Activated CD8-positive, alpha-beta memory T cell treated with anti-CD3 and anti-CD28 coated beads for 1 hour (primary cell): ENCODE results near the gene SNRNP35.
A peak's percentile ranks its signal among the peaks of the same experiment; 100 is the strongest.
"Not testable (repeated sequence)": the region's sequence is repeated elsewhere in the genome, so short reads cannot be mapped to it uniquely, and the experiment has no call there.

Experiments
- DNase-seq, 2 donors: peaks; one replicate each; pipeline ENCODE4 v3.0.0-alpha.2; 2020; ENCODE audit warnings: low read depth in 1 of 2; ENCODE audit errors: extremely low read depth in 1 of 2

The SNRNP35 gene, protein sequence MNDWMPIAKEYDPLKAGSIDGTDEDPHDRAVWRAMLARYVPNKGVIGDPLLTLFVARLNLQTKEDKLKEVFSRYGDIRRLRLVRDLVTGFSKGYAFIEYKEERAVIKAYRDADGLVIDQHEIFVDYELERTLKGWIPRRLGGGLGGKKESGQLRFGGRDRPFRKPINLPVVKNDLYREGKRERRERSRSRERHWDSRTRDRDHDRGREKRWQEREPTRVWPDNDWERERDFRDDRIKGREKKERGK

DNA sequence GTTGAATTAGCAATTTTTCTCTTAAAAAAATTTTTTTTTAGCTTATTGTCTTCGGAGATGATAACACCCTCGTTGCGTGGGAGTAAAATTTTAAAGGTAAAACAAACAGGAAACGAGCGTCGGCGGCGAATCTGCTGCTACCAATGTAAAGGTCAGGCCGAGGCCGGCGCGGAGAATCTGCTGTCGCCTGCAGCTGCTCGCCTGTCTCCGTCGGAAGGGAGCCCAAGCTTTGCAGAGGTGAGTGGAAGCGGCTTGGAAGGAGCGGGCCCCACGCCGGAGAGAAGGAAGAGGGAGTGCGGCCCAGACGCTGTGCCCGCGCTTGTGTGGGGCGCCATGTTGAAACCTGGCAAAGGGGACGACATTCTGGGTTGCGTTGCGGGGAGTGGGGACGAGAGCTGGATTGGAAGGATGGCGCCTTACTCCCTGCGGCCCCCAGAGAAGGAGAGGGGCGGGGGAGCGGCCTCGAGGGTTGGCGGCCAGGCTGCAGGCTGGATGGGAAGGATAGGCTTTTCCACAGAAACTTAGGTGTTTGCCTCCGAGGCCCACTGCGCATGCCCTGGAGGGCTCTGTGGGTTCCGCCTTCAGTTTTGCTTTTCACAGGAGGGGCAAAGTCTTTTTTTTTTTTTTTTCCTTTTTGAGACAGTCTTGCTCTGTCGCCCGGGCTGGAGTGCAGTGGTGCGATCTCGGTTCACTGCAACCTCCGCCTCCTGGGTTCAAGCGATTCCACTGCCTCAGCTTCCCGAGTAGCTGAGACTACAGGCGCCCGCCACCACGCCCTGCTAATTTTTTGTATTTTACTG lies at the start of gene SNRNP35:
SNRNP35 (plus strand) TSS at position 160 of the 800 bp plus-strand sequence. CDS start 7,402 bp downstream, outside the sequence.
- DNase-seq: peak; percentile 66 to 75

DNA sequence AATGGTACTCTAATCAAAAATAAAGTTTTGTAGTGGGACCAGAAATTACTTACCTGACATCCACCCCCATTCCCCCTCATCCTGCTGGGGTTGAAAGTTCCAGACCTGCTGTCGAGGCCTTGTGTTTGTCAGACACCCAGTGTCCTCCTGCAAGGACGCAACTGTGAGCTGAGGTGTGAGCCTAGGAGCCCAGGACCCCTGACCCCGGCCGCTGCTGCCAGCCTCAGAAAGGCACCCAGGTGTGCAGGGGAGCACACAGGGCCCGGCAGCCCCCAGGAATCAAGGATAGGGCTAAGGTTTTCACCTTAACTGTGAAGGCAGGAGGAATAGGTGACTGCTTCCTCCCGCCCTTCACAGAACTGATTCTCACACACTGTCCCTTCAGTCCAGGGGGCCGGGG lies 49.3 kb upstream of the SNRNP35 start:
- DNase-seq: not testable (repeated sequence)

DNA sequence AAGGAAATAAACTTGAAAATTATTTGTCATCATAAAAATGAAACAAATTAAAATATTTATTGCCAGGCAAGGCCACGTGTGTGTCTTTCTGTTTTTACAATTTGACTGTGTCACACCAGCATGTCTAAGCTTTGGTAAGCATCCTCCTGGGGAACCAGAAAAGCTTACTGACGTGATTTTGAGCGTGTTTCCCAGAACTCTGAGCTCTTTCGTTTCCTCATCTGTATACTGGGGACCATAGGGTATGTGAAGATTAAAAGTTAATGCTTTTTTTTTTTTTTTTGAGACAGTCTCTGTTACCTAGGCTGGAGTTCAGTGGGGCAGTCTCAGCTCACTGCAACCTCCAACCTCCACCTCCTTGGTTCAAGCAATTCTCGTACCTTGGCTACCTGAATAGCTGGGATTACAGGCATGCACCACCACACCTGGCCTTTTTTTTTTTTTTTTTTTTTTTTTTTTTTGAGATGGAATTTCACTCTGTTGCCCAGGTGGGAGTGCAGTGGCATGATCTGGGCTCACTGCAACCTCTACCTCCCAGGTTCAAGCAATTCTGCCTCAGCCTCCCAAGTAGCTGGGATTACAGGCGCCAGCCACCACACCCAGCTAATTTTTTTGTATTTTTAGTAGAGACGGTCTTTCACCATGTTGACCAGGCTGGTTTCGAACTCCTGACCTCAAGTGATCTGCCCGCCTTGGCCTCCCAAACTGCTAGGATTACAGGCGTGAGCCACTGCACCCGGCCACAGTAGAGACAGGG lies 48.5 kb upstream of the SNRNP35 start:
- not testable (repeated sequence) for DNase-seq

DNA sequence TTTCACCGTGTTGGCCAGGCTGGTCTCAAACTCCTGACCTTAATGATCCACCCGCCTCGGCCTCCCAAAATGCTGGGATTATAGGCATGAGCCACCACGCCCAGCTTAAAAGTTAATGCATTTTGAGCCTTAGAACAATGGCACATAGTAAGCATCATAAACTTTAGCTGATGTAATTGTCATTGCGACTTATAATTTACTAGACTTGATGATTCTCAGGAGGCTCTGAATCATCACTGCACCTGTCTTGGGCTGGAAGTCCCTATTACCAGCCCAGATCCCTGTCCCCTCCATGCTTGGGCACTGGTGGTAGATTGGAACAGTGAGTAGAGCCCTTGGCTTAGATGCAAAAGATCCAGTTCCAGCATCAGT lies 47.9 kb upstream of the SNRNP35 start:
- no peak for DNase-seq

DNA sequence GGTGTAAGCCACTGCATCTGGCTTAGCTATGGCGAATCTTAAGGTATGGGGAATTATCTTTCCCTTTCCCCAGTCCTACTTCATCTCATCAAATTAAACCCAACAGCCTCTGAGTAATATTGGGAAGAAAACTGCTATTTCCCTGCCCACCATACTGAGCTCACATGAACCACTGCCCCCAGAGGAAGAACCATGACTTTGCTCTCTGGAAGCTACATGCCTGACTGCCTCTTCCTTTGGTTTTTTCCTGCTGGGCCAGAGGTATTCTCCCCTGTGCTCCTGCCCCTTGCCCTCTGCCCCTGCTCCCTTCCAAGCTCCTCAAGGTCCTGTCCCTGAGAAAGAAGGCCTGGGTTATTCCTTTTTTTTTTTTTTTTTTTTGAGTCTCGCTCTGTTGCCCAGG lies 36.6 kb upstream of the SNRNP35 start:
- no peak for DNase-seq

DNA sequence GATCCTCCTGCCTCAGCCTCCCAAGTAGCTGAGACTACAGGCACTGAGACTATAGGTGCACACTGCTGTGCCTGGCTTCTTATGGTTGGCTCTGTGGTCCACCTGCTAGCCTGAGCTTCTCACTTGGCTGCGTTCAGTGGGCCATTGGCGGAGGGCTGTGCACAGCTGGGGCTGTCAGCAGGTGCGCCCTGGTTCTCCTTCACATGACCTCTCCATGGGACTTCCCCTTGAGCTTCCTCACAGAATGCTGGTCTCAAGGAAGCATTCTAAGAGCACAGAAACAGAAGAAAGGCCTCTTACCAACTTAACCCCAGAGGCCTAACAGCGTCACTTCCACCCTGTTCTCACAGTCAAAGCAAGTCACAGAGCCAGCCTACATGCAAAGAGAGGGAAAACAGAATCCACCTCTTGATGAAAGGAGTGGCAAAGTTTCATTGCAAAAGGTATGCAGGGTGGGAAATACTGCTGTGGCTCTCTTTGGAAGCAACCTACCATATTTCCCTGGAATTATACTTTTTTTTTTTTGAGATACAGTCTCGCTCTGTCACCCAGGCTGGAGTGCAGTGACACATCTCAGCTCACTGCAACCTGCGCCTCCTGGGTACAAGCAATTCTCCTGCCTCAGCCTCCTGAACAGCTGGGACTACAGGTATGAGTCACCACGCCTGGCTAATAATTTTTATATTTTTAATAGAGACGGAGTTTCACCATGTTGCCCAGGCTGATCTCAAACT lies 30.7 kb upstream of the SNRNP35 start:
- DNase-seq: no peak

DNA sequence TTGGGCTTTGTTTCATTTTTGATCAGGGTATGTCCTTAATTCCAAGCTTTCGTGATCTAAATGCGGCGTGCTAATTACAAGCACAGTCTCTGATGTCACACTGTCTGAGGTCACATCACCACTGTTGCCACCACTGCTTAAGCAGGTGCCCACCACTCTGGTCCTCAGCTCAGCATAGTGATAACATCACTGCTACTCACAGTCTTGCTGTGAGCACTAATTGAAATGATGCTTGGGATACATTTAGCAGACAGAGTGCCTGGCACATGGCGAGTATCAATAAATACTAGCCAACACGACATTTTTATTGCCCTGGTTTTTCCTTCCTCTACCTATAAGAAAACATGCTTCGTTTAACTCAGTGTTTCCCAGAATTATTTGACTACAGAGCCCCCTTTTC lies 29.3 kb upstream of the SNRNP35 start:
- DNase-seq: no peak

DNA sequence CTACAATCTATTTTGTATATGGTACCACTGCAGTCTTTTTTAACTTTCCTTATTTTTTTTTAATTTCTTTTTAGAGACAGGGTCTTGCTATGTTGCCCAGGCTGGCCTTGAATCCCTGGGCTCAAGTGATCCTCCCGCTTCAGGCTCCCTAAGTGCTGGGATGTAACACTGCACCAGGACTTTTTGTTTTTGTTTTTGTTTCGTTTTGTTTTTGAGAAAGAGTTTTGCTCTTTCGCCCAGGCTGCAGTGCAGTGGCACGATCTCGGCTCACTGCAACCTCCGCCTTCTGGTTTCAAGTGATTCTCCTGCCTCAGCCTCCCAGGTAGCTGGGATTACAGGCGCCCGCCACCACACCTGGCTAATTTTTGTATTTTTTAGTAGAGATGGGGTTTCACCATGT lies 28.8 kb upstream of the SNRNP35 start:
- DNase-seq: not testable (repeated sequence)

DNA sequence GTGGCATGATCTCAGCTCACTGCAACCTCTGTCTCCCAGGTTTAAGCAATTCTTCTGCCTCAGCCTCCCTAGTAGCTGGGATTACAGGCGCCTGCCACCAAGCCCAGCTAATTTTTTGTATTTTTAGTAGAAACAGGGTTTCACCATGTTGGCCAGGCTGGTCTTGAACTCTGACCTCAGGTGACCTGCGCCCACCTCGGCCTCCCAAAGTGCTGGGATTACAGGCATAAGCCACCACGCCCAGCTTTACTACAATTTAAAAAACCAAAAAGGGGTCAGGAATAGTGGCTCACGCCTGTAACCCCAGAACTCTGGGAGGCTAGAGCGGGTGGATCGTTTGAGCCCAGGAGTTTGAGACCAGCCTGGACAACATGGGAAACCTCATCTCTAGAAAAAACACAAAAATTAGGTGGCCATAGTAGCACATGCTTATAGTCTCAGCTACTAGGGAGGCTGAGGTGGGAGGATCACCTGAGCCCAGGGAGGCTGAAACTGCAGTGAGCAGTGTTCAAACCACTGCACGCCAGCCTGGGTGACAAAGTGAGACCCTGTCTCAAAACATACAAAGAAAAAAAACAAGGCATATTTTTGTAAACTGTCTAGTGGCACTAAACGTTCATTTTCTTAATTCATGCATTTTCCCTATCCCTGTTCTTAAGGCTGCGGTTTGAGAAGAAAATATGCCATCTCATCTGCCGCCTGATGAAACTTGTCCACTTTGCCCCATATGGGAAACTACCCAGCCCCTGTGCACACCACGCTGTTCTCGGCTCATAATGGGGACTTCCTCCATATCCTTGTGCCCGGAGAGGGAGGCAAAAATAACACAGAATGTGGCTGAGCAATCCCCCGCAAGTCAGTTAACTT lies 25.8 kb upstream of the SNRNP35 start:
- DNase-seq: not testable (repeated sequence)

DNA sequence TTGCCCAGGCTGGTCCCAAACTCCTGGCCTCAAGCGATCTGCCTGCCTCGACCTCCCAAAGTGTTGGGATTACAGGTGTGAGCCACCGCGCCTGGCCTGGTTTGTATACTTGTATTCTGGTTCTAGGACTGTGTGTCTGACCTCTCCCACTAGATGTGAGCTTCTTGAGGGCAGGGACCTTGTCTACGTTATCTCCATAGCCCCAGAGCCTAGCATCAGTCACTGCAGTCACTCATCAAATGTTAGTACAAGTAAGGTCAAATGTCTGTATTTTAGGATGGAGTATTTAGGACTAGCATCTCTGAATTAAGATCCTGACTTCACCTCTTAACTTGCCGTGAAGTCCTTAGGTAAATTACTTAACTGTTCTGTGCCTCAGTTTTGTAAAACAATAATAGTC lies 24.3 kb upstream of the SNRNP35 start:
- no peak for DNase-seq

DNA sequence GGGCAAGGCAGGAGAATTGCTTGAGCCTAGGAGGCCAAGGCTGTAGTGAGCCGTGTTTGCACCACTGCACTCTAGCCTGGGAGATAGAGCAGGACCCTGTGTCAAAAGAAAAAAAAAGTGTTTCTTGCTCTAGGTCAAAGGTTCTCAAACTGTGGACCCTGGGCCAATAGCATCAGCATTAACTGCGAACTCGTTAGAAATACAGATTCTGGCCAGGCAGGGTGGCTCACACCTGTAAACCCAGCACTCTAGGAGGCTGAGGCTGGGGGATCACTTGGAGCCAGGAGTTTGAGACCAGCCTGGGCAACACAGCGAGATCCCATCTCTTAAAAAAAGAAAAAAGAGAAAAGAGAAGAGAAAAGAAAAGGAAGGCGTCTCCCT lies 22.3 kb upstream of the SNRNP35 start:
- DNase-seq: no peak

DNA sequence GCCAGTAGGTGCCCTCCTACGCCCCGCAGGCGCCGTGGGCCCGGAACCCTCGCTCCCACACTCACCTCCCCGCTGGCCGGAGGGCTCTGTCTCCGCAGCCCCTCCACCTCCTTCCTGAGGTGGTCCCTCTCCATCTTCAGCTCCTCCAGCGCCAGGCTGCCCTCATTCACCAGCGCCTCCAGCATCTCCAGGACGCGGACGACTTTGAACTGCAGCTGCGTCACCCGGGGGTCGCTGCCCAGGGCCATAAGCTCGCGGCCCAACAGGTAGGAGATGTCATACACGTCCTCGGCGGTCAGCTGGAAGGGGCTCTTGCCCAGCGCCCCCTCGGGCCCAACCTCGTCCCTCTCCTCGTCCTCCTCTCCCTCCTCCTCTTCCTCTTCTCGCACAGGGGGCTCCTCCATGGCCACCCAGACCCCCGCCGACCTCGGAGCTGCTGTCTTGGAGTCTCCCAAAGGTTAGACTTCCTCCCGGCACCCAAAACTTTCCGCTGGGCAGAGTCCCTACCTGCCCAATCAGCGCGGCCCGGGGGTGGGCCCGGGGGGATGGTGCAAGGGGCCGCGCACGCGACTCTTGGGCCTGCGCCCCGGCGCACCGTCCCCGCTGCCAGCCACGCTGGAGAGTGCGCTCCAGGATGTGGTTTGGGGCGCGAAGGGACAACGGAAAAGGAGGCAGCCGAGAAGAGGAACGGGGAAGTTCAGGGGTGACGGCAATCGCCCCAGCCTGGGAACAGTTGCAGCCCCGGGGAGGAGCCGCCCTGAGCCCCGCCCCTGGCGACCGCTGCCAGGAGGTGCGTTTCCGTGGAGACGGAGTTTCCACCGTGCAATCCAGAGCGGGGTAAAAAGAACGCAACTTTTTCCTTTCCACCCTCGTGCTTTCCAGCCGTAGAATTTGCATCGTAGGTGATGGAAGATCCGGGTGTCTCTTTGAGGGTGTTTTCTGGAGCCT lies 21.6 kb upstream of the SNRNP35 start, which contains the start of gene RILPL2:
RILPL2 (minus strand) TSS at position 668 of the 948 bp plus-strand sequence; CDS start at position 404, 264 bp downstream.
- DNase-seq: peak; percentile 79 to 87

DNA sequence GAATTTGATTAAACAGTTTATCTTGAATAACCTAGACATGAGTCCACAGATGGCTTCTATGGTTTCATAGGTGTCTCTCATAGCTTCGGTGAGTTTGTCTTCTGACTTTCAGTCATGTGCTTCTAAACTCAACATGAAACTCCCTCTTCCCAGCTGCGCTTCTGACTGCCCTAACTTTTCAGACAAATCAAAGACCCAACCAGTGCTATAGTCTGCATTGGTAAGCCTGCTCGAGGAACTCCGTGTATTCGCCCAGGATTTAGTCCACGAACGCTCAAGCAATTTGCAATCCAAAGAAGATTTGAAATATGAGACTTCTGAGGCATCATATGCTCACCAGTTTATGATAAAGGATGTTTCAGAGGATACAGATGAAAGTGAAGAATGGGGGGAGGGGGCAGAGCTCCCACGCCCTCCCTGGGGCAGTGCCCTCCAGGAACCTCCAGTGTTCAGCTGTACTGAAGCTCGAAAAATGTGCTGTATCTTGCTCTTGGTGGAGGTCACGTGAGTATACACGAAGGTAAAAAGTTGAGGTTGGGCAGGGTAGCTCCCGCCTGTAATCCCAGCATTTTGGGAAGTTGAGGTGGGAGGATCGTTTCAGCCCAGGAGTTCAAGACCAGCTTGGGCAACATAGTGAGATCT lies 16.3 kb upstream of the SNRNP35 start:
- DNase-seq: no peak

DNA sequence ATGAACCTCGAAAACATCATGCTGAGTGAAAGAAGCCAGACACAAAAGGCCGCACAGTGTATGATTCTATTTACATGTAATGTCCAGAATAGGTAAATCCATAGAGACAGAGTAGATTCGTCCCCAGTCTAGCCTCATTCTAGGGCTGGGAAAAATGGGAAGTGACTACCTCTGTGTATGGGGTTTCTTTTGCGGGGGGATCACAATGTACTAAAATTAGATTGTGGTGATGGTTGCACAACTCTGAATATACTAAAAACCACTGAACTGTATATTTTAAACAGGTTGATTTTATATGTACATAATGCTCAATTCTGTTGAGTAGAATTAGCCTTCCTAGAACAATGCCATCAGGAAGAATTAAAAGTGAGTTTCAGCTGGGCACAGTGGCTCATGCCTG lies 15.2 kb upstream of the SNRNP35 start:
- DNase-seq: no peak

DNA sequence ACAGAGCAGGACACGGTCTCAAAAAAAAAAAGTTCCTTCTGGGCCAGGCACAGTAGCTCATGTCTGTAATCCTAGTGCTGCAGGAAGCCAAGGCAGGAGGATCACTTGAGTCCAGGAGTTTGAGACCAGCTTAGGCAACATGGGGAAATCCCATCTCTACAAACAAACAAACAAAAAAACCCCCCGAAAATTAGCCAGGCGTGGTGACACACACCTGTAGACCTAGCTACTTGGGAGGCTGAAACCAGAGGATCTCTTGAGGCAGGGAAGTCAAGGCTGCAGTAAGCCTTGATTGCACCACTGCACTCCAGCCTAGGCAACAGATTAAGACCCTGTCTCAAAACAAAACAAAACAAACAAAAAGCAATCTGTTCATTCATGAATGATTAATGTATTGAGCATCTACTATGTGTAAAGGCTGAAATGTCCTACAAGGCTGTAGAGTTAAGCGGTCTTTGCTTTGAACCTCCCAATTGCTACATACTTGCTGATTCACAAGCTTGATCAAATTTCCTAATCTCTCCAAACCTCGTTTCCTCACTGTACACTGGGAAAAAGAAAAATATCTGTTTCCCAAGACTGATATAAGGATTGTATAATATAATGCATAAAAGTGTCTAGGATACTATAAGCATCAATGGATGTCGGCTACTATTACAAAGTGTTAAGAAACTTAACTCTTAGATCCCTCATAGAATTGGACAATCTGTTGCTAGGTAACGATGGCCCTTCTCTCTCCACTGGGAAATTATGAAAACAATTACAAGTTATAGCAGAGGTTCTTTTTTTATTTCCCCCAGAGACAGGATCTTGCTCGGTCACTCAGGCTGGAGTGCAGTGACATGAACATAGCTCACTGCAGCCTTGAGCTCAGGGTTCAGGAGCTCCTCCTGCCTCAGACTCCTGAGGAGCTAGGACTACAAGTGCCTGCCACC lies 13.6 kb upstream of the SNRNP35 start:
- no peak for DNase-seq

DNA sequence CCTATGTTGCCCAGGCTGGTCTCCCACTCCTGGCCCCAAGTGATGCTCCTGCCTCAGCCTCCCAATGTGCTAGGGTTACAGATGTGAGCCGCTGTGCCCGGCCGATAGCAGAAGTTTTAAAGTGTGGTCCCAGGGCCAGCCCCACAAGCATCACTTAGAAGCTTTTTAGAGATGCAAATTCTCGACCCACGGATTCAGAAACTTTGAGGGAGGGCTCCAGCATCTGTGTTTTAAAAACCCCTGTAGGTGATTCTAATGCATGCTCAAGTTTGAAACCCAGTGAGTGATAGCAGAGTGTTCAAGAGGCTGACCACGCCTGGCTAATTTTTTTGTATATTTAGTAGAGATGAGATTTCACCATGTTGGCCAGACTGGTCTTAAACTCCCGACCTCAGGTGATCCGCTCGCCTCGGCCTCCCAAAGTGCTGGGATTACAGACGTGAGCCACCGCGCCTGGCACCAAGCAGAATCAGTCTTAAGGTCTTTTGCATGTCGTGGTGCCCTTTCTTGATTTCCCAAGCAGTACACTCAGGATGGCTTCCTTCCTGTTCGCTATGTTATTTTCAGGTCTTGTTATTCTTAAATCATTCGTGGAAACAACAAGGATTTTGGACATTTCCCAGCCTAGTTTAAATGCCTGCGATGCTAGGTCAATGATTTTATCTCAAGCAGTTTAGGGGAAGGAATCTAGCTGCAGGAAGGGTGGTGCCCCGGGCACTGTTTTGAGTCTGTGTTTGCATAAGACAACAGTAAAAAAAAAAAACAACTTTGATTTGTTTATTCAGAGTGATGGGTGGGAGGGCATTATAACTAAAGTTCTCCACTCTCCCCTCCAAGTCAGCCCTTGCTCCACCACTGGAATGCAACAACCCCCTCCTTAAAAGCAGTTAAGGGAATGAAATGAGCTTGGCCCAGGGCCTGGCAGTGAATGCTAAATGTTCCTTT lies 12.3 kb upstream of the SNRNP35 start:
- DNase-seq: no peak
